H1 (cell line): ENCODE measurements around the gene BRD7. TPM values are rescaled to one million over a fixed set of nuclear protein-coding genes. Genes with fewer than 3 reads are reported as not detected.
A peak's percentile ranks its signal among the peaks of the same experiment; 100 is the strongest.

ENCODE experiments used
- CTCF ChIA-PET: fragments of 300-600 bp; sonication (Branson Sonifier 250); formaldehyde crosslinking; loops from one replicate; lab custom pipeline; 2021; ENCODE audit not compliant: partially characterized antibody; lab: Charles Lee
- POLR2A ChIA-PET: fragments of 300-600 bp; sonication (Branson Sonifier 250); formaldehyde crosslinking; loops from one replicate; lab custom pipeline; 2021; ENCODE audit warnings: inconsistent platforms; ENCODE audit not compliant: partially characterized antibody; lab: Charles Lee
- DNase-seq, 2 experiments: peaks; one replicate each; pipeline versions ENCODE4 v3.0.0 to v3.0.0-alpha.2; 2010 to 2022; ENCODE audit warnings: low spot score in 2 of 2, low read depth in 1 of 2, mixed read lengths in 1 of 2
- FAIRE-seq: peaks from 2 replicates; lab custom pipeline; 2011; peaks lifted over from hg19 to GRCh38; lab: Jason Lieb, UNC
- H2AFZ ChIP-seq: 2 replicates; pipeline ENCODE4 v1.8.1; 2012; ENCODE audit warnings: low read length, inconsistent platforms
- H2AK5ac ChIP-seq: 2 replicates; pipeline ENCODE4 v1.6.1; 2013; ENCODE audit warnings: low read depth, low read length
- H2BK120ac ChIP-seq: replicated peaks from 2 replicates; pipeline ENCODE3; 2013; ENCODE audit warnings: low read depth, low read length, inconsistent platforms
- H2BK12ac ChIP-seq: 2 replicates; pipeline ENCODE4 v1.6.1; 2013; ENCODE audit warnings: low read depth, low read length
- H2BK15ac ChIP-seq: 2 replicates; pipeline ENCODE4 v1.6.1; 2013; ENCODE audit warnings: low read length
- H2BK20ac ChIP-seq: 2 replicates; pipeline ENCODE4 v1.6.1; 2013; ENCODE audit warnings: low read length
- H2BK5ac ChIP-seq: 2 replicates; pipeline ENCODE4 v1.6.1; 2013; ENCODE audit warnings: low read depth, low read length
- H3K14ac ChIP-seq: 2 replicates; pipeline ENCODE4 v1.6.1; 2013; ENCODE audit warnings: inconsistent platforms; ENCODE audit not compliant: insufficient read length
- H3K18ac ChIP-seq: 2 replicates; pipeline ENCODE4 v1.6.1; 2013; ENCODE audit warnings: low read length; ENCODE audit errors: extremely low read depth
- H3K23ac ChIP-seq: 2 replicates; pipeline ENCODE4 v1.6.1; 2013; ENCODE audit warnings: inconsistent platforms; ENCODE audit not compliant: insufficient read length
- H3K23me2 ChIP-seq: 2 replicates; pipeline ENCODE4 v1.6.1; 2013; ENCODE audit warnings: low read depth, low read length
- H3K27ac ChIP-seq: 2 replicates; pipeline ENCODE4 v1.6.1; 2011; ENCODE audit warnings: low read depth, low read length, inconsistent platforms
- H3K27me3 ChIP-seq, 4 experiments: replicated peaks in 1 of 4; 1 replicate in 1 of 4; 2 replicates in 3 of 4; pipeline versions ENCODE4 v1.6.1 to v1.8.1; 2011 to 2013; ENCODE audit warnings: low read length in 3 of 4, mild to moderate bottlenecking in 3 of 4, inconsistent platforms in 2 of 4, mixed read lengths in 2 of 4, moderate library complexity in 1 of 4; ENCODE audit not compliant: control insufficient read depth in 3 of 4, insufficient read depth in 3 of 4; ENCODE audit errors: extremely low read depth in 1 of 4
- H3K36me3 ChIP-seq, 4 experiments: 2 replicates each; pipeline versions ENCODE4 v1.6.1 to v1.8.1; 2011 to 2013; ENCODE audit warnings: mild to moderate bottlenecking in 4 of 4, low read length in 3 of 4, moderate library complexity in 2 of 4, control low read depth in 1 of 4, inconsistent platforms in 1 of 4; ENCODE audit not compliant: insufficient read depth in 4 of 4, control insufficient read depth in 2 of 4
- H3K4ac ChIP-seq: replicated peaks from 2 replicates; pipeline ENCODE3; 2013; ENCODE audit warnings: low read length, low read depth, mixed read lengths, inconsistent platforms; ENCODE audit not compliant: insufficient read length
- H3K4me1 ChIP-seq, 4 experiments: replicated peaks in 1 of 4; 1 replicate in 1 of 4; 2 replicates in 3 of 4; pipeline versions ENCODE4 v1.6.1 to v1.8.1; 2011 to 2013; ENCODE audit warnings: low read length in 3 of 4, inconsistent platforms in 2 of 4, mixed read lengths in 1 of 4; ENCODE audit not compliant: insufficient read depth in 4 of 4, control insufficient read depth in 3 of 4
- H3K4me2 ChIP-seq, 2 experiments: 2 replicates each; pipeline versions ENCODE4 v1.6.1 to v1.8.1; 2011 to 2013; ENCODE audit warnings: low read depth in 2 of 2, low read length in 2 of 2, control low read depth in 1 of 2, inconsistent platforms in 1 of 2, mild to moderate bottlenecking in 1 of 2; ENCODE audit not compliant: insufficient read depth in 1 of 2
- H3K4me3 ChIP-seq, 4 experiments: fragments of 200-600, 300-600 bp in 1 of 4; sonication (generic), shearing (Covaris generic), sonication (Bioruptor Twin) in 1 of 4; 2 replicates each; pipeline versions ENCODE4 v1.5.1 to v1.8.1; 2011 to 2016; ENCODE audit warnings: low read length in 4 of 4, low read depth in 3 of 4, control low read depth in 2 of 4, inconsistent platforms in 2 of 4, mild to moderate bottlenecking in 2 of 4, mixed read lengths in 1 of 4, moderate library complexity in 1 of 4; ENCODE audit not compliant: insufficient read depth in 2 of 4; ENCODE audit errors: extremely low read depth in 1 of 4
- H3K56ac ChIP-seq: replicated peaks from 2 replicates; pipeline ENCODE3; 2013; ENCODE audit warnings: low read depth, mild to moderate bottlenecking, mixed read lengths, low read length, inconsistent platforms; ENCODE audit not compliant: insufficient read length
- H3K79me1 ChIP-seq: 2 replicates; pipeline ENCODE4 v1.6.1; 2013; ENCODE audit warnings: low read depth, low read length, control low read depth
- H3K79me2 ChIP-seq, 2 experiments: 2 replicates each; pipeline versions ENCODE4 v1.6.1 to v1.8.1; 2012 to 2013; ENCODE audit warnings: low read length in 2 of 2, mild to moderate bottlenecking in 2 of 2, inconsistent platforms in 1 of 2; ENCODE audit not compliant: insufficient read depth in 2 of 2, control insufficient read depth in 1 of 2
- H3K9ac ChIP-seq, 4 experiments: replicated peaks in 1 of 4; 1 replicate in 1 of 4; 2 replicates in 3 of 4; pipeline versions ENCODE4 v1.6.1 to v1.8.1; 2011 to 2013; ENCODE audit warnings: low read depth in 3 of 4, low read length in 3 of 4, control low read depth in 2 of 4, mild to moderate bottlenecking in 2 of 4, moderate library complexity in 2 of 4, inconsistent platforms in 1 of 4; ENCODE audit errors: extremely low read depth in 1 of 4
- H3K9me3 ChIP-seq, 2 experiments: 2 replicates each; pipeline versions ENCODE4 v1.6.1 to v1.8.1; 2012 to 2013; ENCODE audit warnings: mild to moderate bottlenecking in 2 of 2, moderate library complexity in 2 of 2, control low read depth in 1 of 2, inconsistent platforms in 1 of 2, low read depth in 1 of 2, low read length in 1 of 2, mixed read lengths in 1 of 2; ENCODE audit not compliant: insufficient read depth in 2 of 2
- H4K20me1 ChIP-seq, 2 experiments: replicated peaks in 1 of 2; 2 replicates each; pipeline versions ENCODE3 to v1.8.1; 2011 to 2013; ENCODE audit warnings: inconsistent platforms in 2 of 2, low read length in 2 of 2, mild to moderate bottlenecking in 1 of 2; ENCODE audit not compliant: insufficient read depth in 2 of 2, control insufficient read depth in 1 of 2
- H4K5ac ChIP-seq: 2 replicates; pipeline ENCODE4 v1.6.1; 2013; ENCODE audit warnings: low read length, low read depth, mixed read lengths, inconsistent platforms; ENCODE audit not compliant: insufficient read length
- H4K8ac ChIP-seq: 2 replicates; pipeline ENCODE4 v1.8.0; 2013; ENCODE audit warnings: mild to moderate bottlenecking, moderate library complexity, low read length, inconsistent platforms; ENCODE audit not compliant: insufficient read depth; ENCODE audit errors: extremely low read depth
- H4K91ac ChIP-seq: replicated peaks from 2 replicates; pipeline ENCODE3; 2013; ENCODE audit warnings: low read length, mixed read lengths, inconsistent platforms; ENCODE audit not compliant: insufficient read length
- RAD21 ChIP-seq, 2 experiments: IDR thresholded peaks in 1 of 2; conservative IDR thresholded peaks in 1 of 2; 2 replicates each; pipeline ENCODE4 v1.6.1; 2011; ENCODE audit warnings: low read depth in 2 of 2, low read length in 2 of 2, improper control_type of control experiment in 1 of 2, inconsistent platforms in 1 of 2, mild to moderate bottlenecking in 1 of 2, moderate library complexity in 1 of 2
- WGBS, 2 experiments: shearing (Covaris generic) in 1 of 2; methylation state at CpG; one replicate each; pipeline versions ENCODE4 v1.1.6 to v1.1.7; 2013 to 2015; ENCODE audit warnings: low lambda C conversion rate in 2 of 2, mixed read lengths in 2 of 2, inconsistent platforms in 1 of 2, low coverage in 1 of 2, missing lambda C conversion rate in 1 of 2; ENCODE audit not compliant: insufficient replicate concordance in 2 of 2, insufficient coverage in 1 of 2, insufficient read length in 1 of 2; ENCODE audit errors: extremely low coverage in 1 of 2, missing lambda C conversion rate in 1 of 2; 5-methylcytosine and 5-hydroxymethylcytosine counted together
- polyA plus RNA-seq, 7 experiments: library from polyadenylated mRNA; depleted of rRNA in 3 of 7; stranded (reverse) in 5 of 7; unstranded in 2 of 7; fragments of >200 nt in 5 of 7; fragments of 200-250 nt in 2 of 7; gene quantifications; 1 replicate in 5 of 7; 2 replicates in 1 of 7; 4 replicates in 1 of 7; pipeline versions ENCODE4 v1.2.1 to v1.2.3, GENCODE V29; 2011 to 2013; ENCODE audit warnings: missing spikeins in 2 of 7, mixed read lengths in 2 of 7
- total RNA-seq: library from RNA; stranded (reverse); fragmentation: NEBNext Ultra II Directional; extraction: Animal tissue kit (Norgen Biotek cat#: 25700); gene quantifications from 2 replicates; pipeline ENCODE4 v1.2.1, GENCODE V29; 2021

The BRD7 gene
- total and polyA plus RNA-seq, 2 of the 8 experiments (the other 6 are each of a cell fraction or from before 2014, with no cell fraction given): 42.5 to 120 TPM

- Histone ChIP-seq H3K23me2 (no peaks in the 10 kb centered on the region), H3K36me3 (no peaks in the 10 kb centered on the region), H2AFZ (no peak overlapping the region), H3K4me3 (no peak overlapping the region), H3K27me3 (no peaks in the 10 kb centered on the region), H2BK20ac (no peak overlapping the region), H2BK15ac (no peak overlapping the region), H4K20me1 (peaks cover 0 to 2% of the 10 kb centered on the region in 2 experiments), H3K14ac (no peak overlapping the region), H3K79me2 (no peaks in the 10 kb centered on the region), H3K4me1 (peaks cover 0 to 3% (median 0%) of the 10 kb centered on the region in 4 experiments; a peak in 1 of 7 replicates), H3K4me2 (no peak overlapping the region), H2AK5ac (no peak overlapping the region), H3K9ac (no peak overlapping the region), H3K23ac (no peak overlapping the region), H4K91ac (peak overlapping the region; percentile 42), H4K8ac (no peak overlapping the region), H3K18ac (no peak overlapping the region), H3K79me1 (no peaks in the 10 kb centered on the region), H2BK12ac (no peak overlapping the region), H2BK120ac (no peak overlapping the region), H2BK5ac (no peak overlapping the region), H3K9me3 (no peaks in the 10 kb centered on the region), H3K4ac (no peak overlapping the region), H3K56ac (no peak overlapping the region), H4K5ac (no peak overlapping the region)
- DNase-seq (no peak), FAIRE-seq (no peak)
- WGBS, 2 experiments: 91% methylated on average over 15 of the region's 15 CpGs; no CpG with 5 or more reads in 1 of the 2 experiments
- ChIA-PET POLR2A (interaction anchor here (2.0 kb wide), 1 partner anchor 11 kb away, joined by 4 read pairs; no protein-coding TSS in a partner anchor), CTCF (interaction anchor here (0.6 to 1.9 kb wide), 6 partner anchors 11 to 87 kb away, joined by 3 to 11 read pairs (median 3); no protein-coding TSS in a partner anchor)
- TF ChIP-seq RAD21 (IDR thresholded peaks at IDR 0.05 in 1 of 2, conservative IDR thresholded peaks at IDR 0.05 in 1 of 2; ENCODE audit: low read depth in 2 of 2, low read length in 2 of 2): no peak
- TF ChIP-seq, all 59 proteins: peak for 0
- no peak overlapping the region for H3K27ac ChIP-seq
Measured at GRCh38 chr16:50297301-50298074, 71.3 kb downstream of the BRD7 start.
